ENCODE measurements around the gene ZNF790.
A peak's percentile ranks its signal among the peaks of the same experiment; 100 is the strongest.

The ZNF790 gene

DNA sequence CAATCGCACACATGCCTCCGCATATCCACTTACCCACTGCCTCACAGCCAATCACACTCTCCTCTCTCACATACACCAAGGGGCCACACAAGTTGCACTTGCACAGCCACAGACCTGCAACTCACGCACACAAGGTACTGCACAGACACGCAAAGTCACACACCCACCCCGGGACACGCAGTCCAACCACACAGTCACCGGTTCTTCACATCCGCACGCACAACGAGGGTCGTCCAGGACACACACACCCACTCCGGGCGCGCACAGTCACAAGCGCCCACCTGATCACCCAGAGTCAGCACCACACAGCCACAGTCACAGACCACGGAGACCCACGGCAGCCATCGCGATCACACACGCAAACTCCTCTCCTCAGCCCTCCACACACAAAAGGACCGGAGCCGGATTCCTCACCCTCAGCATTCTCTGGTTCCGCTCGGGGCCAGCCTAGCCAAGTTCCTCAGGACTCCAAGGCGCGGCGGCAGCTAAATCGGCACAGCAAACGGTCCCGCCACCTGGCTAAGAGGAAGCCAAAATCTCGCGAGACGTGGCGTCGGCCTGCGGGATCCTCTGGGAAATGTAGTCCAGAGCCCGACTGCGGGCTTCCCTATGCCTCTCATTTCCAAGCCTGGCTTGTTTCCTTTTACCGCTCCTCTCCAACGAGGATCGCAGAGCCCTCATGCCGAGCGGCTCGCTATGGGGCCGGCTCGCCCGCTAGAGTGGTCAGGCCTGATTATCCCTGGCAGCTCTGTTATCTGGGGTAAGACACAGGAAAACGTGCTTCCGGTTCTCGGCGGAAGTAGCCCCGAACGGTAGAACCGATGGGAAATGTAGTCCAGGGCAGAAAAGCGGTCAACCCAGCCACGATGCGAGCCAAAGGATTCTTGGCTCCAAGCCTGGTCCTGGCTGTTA, 65.6 kb downstream of the ZNF790 start, which contains the start of gene ZNF850:
Gene ZNF850, minus strand, starts transcription at position 497 of the 912 bp plus-strand sequence. CDS start 10,201 bp downstream, outside the sequence.
- TF ChIP-seq CTCF (IDR thresholded peaks at IDR 0.05; ENCODE audit: low read depth, low read length, missing control alignments), result no peak
- DNase-seq (ENCODE audit: extremely low read depth, low read depth), result peak; percentile 81

DNA sequence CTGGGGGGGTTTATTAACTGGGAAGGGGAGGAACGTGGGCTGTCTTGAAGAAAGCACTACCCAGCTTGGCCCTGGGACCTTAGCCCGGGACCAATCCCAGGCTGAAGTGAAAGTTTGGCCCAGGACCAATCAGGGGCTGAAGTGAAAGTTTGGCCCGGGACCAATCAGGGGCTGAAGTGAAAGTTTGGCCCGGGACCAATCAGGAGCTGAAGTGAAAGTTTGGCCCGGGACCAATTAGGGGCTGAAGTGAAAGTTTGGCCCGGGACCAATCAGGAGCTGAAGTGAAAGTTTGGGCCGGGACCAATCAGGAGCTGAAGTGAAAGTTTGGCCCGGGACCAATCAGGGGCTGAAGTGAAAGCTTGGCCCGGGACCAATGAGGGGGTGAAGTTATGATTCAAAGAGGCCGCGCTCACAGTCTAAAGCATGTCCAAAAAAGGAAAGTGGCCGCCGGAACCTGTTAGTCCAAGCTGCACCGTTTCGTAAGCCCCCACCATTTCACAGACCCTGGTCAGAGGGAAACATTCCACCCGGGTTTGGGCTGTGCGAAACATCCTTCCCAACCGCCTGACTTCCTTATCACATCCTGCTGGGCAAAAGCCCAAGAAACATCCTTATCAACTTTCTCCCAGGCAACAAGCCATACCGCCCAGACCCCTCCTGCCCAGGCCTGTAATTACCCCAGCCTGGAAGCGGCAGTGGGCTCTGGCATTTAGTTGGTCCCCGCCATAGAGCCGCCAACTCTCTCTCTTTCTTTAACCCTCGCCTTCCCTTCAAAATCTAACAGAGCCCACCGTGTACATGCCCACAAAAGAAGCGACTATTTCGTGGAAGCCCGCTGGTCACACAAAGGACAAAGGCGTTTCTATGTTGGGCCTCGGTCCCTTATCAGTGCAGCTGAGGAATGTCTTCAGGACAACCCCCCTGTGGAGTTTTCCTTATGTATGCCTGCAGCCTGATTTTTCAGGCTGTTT, 66.6 kb downstream of the ZNF790 start:
- peak; percentile 3 for DNase-seq (ENCODE audit: extremely low read depth, low read depth)
- TF ChIP-seq CTCF (IDR thresholded peaks at IDR 0.05; ENCODE audit: low read depth, low read length, missing control alignments), result no peak
- peak overlapping the region; percentile 86 for H3K4me3 ChIP-seq (replicated peaks; ENCODE audit: low read depth, low read length)

More for the DNA sequence above, 65.6 kb downstream of the ZNF790 start, which contains the start of gene ZNF850:
- H3K4me3 ChIP-seq (replicated peaks; ENCODE audit: low read depth, low read length), result peak within 1 kb of the TSS; percentile 86
